Measurements from ENCODE around the gene EXO5.

DNA sequence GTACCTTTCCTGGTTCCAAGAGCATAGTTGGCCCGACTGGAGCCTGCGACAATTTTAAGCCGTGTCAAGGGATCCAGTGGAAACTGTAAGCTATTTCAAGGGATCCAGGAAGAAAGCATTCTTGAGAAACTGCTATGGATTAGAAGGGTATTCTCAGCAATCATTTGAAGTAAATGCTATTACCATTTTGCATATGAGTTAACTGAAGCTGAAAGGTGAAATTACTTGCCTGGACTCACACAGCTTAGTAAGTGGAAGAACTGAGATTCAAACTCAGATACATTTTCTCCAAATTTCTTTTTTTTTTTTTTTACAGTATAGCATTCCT is 23.5 kb downstream of the EXO5 start:
- TF ChIP-seq POLR2A (IDR thresholded peaks at IDR 0.05) (no peak), EP300 (IDR thresholded peaks at IDR 0.05) (no peak)
- TF ChIP-seq, protein P1, sequence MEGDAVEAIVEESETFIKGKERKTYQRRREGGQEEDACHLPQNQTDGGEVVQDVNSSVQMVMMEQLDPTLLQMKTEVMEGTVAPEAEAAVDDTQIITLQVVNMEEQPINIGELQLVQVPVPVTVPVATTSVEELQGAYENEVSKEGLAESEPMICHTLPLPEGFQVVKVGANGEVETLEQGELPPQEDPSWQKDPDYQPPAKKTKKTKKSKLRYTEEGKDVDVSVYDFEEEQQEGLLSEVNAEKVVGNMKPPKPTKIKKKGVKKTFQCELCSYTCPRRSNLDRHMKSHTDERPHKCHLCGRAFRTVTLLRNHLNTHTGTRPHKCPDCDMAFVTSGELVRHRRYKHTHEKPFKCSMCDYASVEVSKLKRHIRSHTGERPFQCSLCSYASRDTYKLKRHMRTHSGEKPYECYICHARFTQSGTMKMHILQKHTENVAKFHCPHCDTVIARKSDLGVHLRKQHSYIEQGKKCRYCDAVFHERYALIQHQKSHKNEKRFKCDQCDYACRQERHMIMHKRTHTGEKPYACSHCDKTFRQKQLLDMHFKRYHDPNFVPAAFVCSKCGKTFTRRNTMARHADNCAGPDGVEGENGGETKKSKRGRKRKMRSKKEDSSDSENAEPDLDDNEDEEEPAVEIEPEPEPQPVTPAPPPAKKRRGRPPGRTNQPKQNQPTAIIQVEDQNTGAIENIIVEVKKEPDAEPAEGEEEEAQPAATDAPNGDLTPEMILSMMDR (IDR thresholded peaks at IDR 0.05): no peak

Measured in suprapubic skin (tissue), 3 donors.